Ishikawa (cell line): ENCODE measurements around the gene CHD2.

ENCODE experiments used
- EGR1 ChIP-seq: IDR thresholded peaks from 2 replicates; pipeline ENCODE4 v1.6.1; 2012
- EP300 ChIP-seq: IDR thresholded peaks from 2 replicates; pipeline ENCODE4 v1.6.1; 2012; ENCODE audit warnings: borderline replicate concordance
- TAF1 ChIP-seq: IDR thresholded peaks from 2 replicates; pipeline ENCODE4 v1.6.1; 2012; ENCODE audit warnings: low read depth, mild to moderate bottlenecking
- TF ChIP-seq, protein P1 (sequence below): IDR thresholded peaks from 2 replicates; pipeline ENCODE4 v1.6.1; 2012; ENCODE audit warnings: low read depth, mild to moderate bottlenecking

DNA sequence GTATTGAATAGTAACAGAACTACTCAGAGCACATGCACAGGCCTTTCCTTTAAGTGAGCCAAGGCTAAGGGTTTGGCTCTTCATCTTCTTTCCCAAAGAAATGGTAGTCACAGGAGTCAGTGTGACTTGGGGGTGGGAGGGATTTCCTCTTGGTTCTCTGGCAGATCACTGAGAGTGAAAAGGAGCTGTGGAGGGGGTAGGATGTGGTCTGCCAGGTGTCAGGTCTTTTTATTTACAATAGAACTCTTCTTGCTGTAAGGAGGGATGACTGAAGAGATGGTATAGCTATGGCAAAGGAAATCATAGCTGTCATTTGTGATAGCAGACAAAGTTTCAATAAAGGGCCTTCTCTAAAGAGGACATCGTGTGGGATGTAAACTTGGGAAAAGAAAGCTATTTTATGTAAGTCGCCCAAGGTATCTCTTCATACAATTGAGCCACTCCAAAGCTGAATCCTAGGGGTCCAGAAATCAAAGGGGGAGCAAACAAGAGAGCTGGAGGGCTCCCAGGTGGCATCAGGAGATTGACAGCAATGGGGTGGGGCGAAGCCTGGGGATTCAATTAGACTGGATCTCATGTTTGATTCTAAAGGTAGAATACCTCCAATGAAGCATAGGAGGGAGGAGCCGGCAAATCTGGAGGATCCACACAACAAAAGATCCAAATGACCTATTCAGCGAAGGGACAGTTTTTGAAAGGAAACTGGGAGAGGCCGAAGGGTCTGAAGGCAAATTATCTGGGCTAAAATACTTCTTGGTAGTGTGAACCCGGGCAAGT, 20.0 kb upstream of the CHD2 start:
- no peak for TF ChIP-seq EGR1
- no peak for TF ChIP-seq EP300
- TF ChIP-seq TAF1, result no peak
- TF ChIP-seq, protein P1, sequence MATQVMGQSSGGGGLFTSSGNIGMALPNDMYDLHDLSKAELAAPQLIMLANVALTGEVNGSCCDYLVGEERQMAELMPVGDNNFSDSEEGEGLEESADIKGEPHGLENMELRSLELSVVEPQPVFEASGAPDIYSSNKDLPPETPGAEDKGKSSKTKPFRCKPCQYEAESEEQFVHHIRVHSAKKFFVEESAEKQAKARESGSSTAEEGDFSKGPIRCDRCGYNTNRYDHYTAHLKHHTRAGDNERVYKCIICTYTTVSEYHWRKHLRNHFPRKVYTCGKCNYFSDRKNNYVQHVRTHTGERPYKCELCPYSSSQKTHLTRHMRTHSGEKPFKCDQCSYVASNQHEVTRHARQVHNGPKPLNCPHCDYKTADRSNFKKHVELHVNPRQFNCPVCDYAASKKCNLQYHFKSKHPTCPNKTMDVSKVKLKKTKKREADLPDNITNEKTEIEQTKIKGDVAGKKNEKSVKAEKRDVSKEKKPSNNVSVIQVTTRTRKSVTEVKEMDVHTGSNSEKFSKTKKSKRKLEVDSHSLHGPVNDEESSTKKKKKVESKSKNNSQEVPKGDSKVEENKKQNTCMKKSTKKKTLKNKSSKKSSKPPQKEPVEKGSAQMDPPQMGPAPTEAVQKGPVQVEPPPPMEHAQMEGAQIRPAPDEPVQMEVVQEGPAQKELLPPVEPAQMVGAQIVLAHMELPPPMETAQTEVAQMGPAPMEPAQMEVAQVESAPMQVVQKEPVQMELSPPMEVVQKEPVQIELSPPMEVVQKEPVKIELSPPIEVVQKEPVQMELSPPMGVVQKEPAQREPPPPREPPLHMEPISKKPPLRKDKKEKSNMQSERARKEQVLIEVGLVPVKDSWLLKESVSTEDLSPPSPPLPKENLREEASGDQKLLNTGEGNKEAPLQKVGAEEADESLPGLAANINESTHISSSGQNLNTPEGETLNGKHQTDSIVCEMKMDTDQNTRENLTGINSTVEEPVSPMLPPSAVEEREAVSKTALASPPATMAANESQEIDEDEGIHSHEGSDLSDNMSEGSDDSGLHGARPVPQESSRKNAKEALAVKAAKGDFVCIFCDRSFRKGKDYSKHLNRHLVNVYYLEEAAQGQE, result no peak
